ENCODE data around the gene TLK2. TPM values are rescaled to one million over a fixed set of nuclear protein-coding genes. Genes with fewer than 3 reads are reported as not detected.

The TLK2 gene
- polyA plus RNA-seq, 2 of the 4 experiments (the other 2 are of a cell fraction) = 30.4 to 68.7 TPM

DNA sequence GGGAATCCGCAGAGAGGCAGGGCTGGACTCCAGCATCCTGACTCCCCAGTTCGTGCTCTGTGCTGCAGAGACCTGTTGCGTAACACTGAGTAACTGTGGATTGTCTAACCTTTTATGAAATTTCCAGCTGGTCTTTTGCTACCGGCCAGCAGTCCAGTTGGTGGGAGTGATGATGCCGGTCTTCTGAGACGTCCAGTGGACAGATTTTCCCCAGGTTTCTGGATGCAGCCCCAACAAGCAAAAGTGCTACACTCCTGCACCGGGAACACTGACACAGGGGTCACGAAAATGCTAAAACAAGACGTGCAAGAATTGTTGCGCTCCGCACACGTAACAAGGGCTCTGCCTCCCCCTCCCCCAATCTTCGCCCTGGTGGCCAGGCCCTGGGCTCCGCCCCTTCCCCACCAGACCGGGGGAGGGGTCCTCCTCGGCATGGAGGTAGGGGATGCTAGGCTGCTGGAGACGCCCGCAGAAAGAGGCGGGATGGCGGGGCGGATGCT, 148.1 kb downstream of the TLK2 start (continued):
- TF ChIP-seq, protein P1, sequence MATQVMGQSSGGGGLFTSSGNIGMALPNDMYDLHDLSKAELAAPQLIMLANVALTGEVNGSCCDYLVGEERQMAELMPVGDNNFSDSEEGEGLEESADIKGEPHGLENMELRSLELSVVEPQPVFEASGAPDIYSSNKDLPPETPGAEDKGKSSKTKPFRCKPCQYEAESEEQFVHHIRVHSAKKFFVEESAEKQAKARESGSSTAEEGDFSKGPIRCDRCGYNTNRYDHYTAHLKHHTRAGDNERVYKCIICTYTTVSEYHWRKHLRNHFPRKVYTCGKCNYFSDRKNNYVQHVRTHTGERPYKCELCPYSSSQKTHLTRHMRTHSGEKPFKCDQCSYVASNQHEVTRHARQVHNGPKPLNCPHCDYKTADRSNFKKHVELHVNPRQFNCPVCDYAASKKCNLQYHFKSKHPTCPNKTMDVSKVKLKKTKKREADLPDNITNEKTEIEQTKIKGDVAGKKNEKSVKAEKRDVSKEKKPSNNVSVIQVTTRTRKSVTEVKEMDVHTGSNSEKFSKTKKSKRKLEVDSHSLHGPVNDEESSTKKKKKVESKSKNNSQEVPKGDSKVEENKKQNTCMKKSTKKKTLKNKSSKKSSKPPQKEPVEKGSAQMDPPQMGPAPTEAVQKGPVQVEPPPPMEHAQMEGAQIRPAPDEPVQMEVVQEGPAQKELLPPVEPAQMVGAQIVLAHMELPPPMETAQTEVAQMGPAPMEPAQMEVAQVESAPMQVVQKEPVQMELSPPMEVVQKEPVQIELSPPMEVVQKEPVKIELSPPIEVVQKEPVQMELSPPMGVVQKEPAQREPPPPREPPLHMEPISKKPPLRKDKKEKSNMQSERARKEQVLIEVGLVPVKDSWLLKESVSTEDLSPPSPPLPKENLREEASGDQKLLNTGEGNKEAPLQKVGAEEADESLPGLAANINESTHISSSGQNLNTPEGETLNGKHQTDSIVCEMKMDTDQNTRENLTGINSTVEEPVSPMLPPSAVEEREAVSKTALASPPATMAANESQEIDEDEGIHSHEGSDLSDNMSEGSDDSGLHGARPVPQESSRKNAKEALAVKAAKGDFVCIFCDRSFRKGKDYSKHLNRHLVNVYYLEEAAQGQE (IDR thresholded peaks at IDR 0.05) = no peak
- TF ChIP-seq, protein P2, sequence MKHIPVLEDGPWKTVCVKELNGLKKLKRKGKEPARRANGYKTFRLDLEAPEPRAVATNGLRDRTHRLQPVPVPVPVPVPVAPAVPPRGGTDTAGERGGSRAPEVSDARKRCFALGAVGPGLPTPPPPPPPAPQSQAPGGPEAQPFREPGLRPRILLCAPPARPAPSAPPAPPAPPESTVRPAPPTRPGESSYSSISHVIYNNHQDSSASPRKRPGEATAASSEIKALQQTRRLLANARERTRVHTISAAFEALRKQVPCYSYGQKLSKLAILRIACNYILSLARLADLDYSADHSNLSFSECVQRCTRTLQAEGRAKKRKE (CRISPR knock-in tag; IDR thresholded peaks at IDR 0.05; ENCODE audit: low read depth) = no peak
- TF ChIP-seq FOXS1 (CRISPR knock-in tag; IDR thresholded peaks at IDR 0.05) (no peak), ZSCAN20 (CRISPR knock-in tag; IDR thresholded peaks at IDR 0.05) (no peak), HOXA7 (CRISPR knock-in tag; IDR thresholded peaks at IDR 0.05) (no peak), SMC3 (IDR thresholded peaks at IDR 0.05) (no peak; the same call in 2 of the 3 replicates), MYC (IDR thresholded peaks at IDR 0.05; ENCODE audit: borderline replicate concordance, low read length) (no peak), CBX8 (IDR thresholded peaks at IDR 0.05) (no peak), POLR2A (IDR thresholded peaks at IDR 0.05; ENCODE audit: low read length) (peak; percentile 50; the same call in 1 of the 2 replicates), NFE2L2 (conservative IDR thresholded peaks at IDR 0.05; ENCODE audit: low read length) (0 out of 2 replicates have a peak, but pooled peaks have one; percentile 6), MAX (IDR thresholded peaks at IDR 0.05) (no peak; the same call in 1 of the 2 replicates), HDAC2 (IDR thresholded peaks at IDR 0.05) (0 out of 2 replicates have a peak, but pooled peaks have one; percentile 10), RARB (CRISPR knock-in tag; IDR thresholded peaks at IDR 0.05) (no peak), CEBPB (IDR thresholded peaks at IDR 0.05) (peak; percentile 98 to 100), NR3C1 (IDR thresholded peaks at IDR 0.05) (no peak)
- TF ChIP-seq, protein P3, sequence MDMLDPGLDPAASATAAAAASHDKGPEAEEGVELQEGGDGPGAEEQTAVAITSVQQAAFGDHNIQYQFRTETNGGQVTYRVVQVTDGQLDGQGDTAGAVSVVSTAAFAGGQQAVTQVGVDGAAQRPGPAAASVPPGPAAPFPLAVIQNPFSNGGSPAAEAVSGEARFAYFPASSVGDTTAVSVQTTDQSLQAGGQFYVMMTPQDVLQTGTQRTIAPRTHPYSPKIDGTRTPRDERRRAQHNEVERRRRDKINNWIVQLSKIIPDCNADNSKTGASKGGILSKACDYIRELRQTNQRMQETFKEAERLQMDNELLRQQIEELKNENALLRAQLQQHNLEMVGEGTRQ (IDR thresholded peaks at IDR 0.05) = no peak

DNA sequence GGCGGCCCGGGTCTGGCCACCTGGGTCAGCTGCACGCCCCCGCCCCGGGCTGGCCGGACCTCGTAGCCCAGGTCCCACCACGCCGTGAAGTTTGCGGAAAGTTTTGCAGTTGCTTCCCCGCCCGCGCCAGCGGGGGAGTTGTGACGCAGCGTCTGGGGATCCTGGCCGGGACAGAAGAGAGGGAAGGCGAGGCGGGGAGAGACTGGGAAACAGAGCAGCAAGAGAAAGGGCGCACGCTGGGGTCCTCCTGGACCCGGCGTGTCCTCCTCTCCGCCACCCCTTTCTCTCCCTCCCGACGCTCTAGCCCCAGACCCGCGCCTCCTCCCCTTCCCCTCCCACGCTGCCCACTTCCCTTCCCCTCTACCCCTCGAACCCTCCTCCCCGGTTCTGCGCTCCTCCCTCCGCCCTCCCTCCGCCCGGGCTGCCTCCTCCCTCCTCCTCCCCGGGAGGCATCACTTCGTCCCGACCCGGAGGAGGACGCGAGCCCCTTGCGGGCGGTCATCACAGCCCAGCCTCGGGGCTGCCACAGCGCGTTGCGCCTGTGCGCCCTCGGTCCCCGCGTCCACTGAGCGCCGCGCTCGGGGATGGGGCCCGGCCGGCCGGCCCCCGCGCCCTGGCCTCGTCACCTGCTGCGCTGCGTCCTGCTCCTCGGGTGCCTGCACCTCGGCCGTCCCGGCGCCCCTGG, 148.7 kb downstream of the TLK2 start, which contains the start of gene MRC2:
Gene MRC2, plus strand, starts transcription at position 452 of the 685 bp plus-strand sequence. Its CDS starts 133 bp downstream, at position 585.
- Histone ChIP-seq H3K4me2 (peak within 1 kb of the TSS; percentile 95), H3K9me3 (no peaks in the 10 kb centered on the region), H3K4me3 (peak within 1 kb of the TSS; percentile 96), H3K4me1 (peaks cover 33% of the 10 kb centered on the region), H3K27ac (peak within 1 kb of the TSS; percentile 95 to 97)
- no peak for FAIRE-seq
- 1% methylated on average over 36 of the region's 68 CpGs for WGBS (ENCODE audit: missing lambda C conversion rate)
- ATAC-seq = peak; percentile 70 to 74
- DNase-seq (ENCODE audit: low read depth in 1 of 2, low spot score in 1 of 2) = peak; percentile 84 to 86
- CTCF ChIA-PET = no interaction called here
- POLR2A ChIA-PET = interaction anchor here (0.5 kb wide), 1 partner anchor 62 kb away, joined by 5 read pairs; no protein-coding TSS in a partner anchor
- TF ChIP-seq POLR2AphosphoS2 (conservative IDR thresholded peaks at IDR 0.05; ENCODE audit: low read length) (peak; percentile 50; the same call in 1 of the 2 replicates), JUNB (IDR thresholded peaks at IDR 0.05) (no peak), PBX3 (IDR thresholded peaks at IDR 0.05) (peak; percentile 23; the same call in 1 of the 2 replicates), CEBPB (IDR thresholded peaks at IDR 0.05) (no peak), GATA3 (IDR thresholded peaks at IDR 0.05; ENCODE audit: borderline replicate concordance) (peak; percentile 2; the same call in 1 of the 2 replicates), E2F6 (IDR thresholded peaks at IDR 0.05; ENCODE audit: borderline replicate concordance, low read depth) (peak; percentile 6; the same call in 1 of the 2 replicates), POLR2A (IDR thresholded peaks at IDR 0.05; ENCODE audit: low read length) (peak; percentile 79), JUN (IDR thresholded peaks at IDR 0.05) (peak in 1 of 2 experiments; percentile 73; a peak in 3 of 5 replicates), MAX (IDR thresholded peaks at IDR 0.05) (peak; percentile 65; the same call in 1 of the 2 replicates)
- TF ChIP-seq, protein P1 (IDR thresholded peaks at IDR 0.05) = no peak
- TF ChIP-seq, protein P4, sequence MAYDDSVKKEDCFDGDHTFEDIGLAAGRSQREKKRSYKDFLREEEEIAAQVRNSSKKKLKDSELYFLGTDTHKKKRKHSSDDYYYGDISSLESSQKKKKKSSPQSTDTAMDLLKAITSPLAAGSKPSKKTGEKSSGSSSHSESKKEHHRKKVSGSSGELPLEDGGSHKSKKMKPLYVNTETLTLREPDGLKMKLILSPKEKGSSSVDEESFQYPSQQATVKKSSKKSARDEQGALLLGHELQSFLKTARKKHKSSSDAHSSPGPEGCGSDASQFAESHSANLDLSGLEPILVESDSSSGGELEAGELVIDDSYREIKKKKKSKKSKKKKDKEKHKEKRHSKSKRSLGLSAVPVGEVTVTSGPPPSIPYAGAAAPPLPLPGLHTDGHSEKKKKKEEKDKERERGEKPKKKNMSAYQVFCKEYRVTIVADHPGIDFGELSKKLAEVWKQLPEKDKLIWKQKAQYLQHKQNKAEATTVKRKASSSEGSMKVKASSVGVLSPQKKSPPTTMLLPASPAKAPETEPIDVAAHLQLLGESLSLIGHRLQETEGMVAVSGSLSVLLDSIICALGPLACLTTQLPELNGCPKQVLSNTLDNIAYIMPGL (CRISPR knock-in tag; IDR thresholded peaks at IDR 0.05; ENCODE audit: borderline replicate concordance) = no peak
